ENCODE results near the gene IL1F10. TPM values are rescaled to one million over a fixed set of nuclear protein-coding genes. Genes with fewer than 3 reads are reported as not detected.

IL1F10 gene, protein sequence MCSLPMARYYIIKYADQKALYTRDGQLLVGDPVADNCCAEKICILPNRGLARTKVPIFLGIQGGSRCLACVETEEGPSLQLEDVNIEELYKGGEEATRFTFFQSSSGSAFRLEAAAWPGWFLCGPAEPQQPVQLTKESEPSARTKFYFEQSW
- total RNA-seq (not detected), polyA plus RNA-seq (not detected)

- Histone ChIP-seq H3K36me3 (ENCODE audit: insufficient read depth) (no peaks in the 10 kb centered on the region), H3K4me3 (ENCODE audit: low read depth, low read length) (no peak within 1 kb of the TSS), H3K4me1 (ENCODE audit: insufficient read depth) (no peaks in the 10 kb centered on the region), H3K27ac (ENCODE audit: low read depth) (no peak within 1 kb of the TSS)
- 91% methylated on average over 3 of the region's 3 CpGs for WGBS
- DNase-seq (ENCODE audit: extremely low spot score) = no peak
These were observed at the start of gene IL1F10 for GRCh38 chr2:113067681-113068080. Gene IL1F10 (plus strand): TSS chr2:113067970. CDS start chr2:113072739, 4,769 bp downstream.

- Histone ChIP-seq H3K4me3 (ENCODE audit: low read depth, low read length) (no peak overlapping the region), H3K36me3 (ENCODE audit: insufficient read depth) (no peaks in the 10 kb centered on the region), H3K27ac (ENCODE audit: low read depth) (no peak overlapping the region), H3K4me1 (ENCODE audit: insufficient read depth) (no peaks in the 10 kb centered on the region)
- 80% methylated on average over 3 of the region's 3 CpGs for WGBS
- DNase-seq (ENCODE audit: extremely low spot score) = no peak
These were observed 49.3 kb upstream of the IL1F10 start for GRCh38 chr2:113018509-113018908.

GRCh38 chr2:113021312-113021711, 46.5 kb upstream of the IL1F10 start:
- Histone ChIP-seq H3K27ac (ENCODE audit: low read depth) (no peak overlapping the region), H3K4me1 (ENCODE audit: insufficient read depth) (no peaks in the 10 kb centered on the region), H3K36me3 (ENCODE audit: insufficient read depth) (no peaks in the 10 kb centered on the region), H3K4me3 (ENCODE audit: low read depth, low read length) (no peak overlapping the region)
- WGBS = 61% methylated on average over 4 of the region's 4 CpGs
- DNase-seq (ENCODE audit: extremely low spot score) = no peak

DNA sequence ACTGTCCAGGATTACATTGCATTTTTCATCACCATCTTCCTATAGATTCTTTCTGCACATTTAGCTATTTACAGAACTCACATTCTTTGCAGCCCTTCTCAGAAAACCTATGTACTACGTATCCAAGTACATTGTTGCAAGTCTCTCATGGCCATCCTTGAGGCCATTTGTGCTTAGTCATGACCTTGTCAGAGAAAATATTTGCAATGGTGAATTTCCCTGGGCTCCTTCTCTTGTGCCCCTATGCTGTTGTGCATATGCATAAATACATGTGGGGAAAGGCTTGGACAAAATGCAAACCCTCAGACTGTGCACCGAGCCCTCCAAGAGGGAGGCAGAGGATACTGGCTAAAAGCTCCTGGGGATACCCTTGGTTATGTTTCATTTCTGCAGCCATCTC, 43.0 kb upstream of the IL1F10 start:
- 94% methylated on average over 2 of the region's 2 CpGs for WGBS
- H3K4me1 ChIP-seq (ENCODE audit: insufficient read depth) = no peaks in the 10 kb centered on the region
- DNase-seq (ENCODE audit: extremely low spot score) = no peak
- no peaks in the 10 kb centered on the region for H3K36me3 ChIP-seq (ENCODE audit: insufficient read depth)
- no peak overlapping the region for H3K4me3 ChIP-seq (ENCODE audit: low read depth, low read length)
- no peak overlapping the region for H3K27ac ChIP-seq (ENCODE audit: low read depth)

GRCh38 chr2:113025737-113026136, 42.0 kb upstream of the IL1F10 start:
- no peaks in the 10 kb centered on the region for H3K4me1 ChIP-seq (ENCODE audit: insufficient read depth)
- 58% methylated on average over 2 of the region's 2 CpGs for WGBS

GRCh38 chr2:113027691-113028090, 40.1 kb upstream of the IL1F10 start:
- DNase-seq (ENCODE audit: extremely low spot score) = no peak
- Histone ChIP-seq H3K27ac (ENCODE audit: low read depth) (no peak overlapping the region), H3K4me3 (ENCODE audit: low read depth, low read length) (no peak overlapping the region), H3K36me3 (ENCODE audit: insufficient read depth) (no peaks in the 10 kb centered on the region), H3K4me1 (ENCODE audit: insufficient read depth) (no peaks in the 10 kb centered on the region)
- 68% methylated on average over 2 of the region's 2 CpGs for WGBS

More at GRCh38 chr2:113025737-113026136, 42.0 kb upstream of the IL1F10 start:
- no peak for DNase-seq (ENCODE audit: extremely low spot score)
- Histone ChIP-seq H3K4me3 (ENCODE audit: low read depth, low read length) (no peak overlapping the region), H3K27ac (ENCODE audit: low read depth) (no peak overlapping the region), H3K36me3 (ENCODE audit: insufficient read depth) (no peaks in the 10 kb centered on the region)

- WGBS = 2% methylated on average over 1 of the region's 1 CpG
- no peak for DNase-seq (ENCODE audit: extremely low spot score)
- no peaks in the 10 kb centered on the region for H3K4me1 ChIP-seq (ENCODE audit: insufficient read depth)
- no peaks in the 10 kb centered on the region for H3K36me3 ChIP-seq (ENCODE audit: insufficient read depth)
- no peak overlapping the region for H3K4me3 ChIP-seq (ENCODE audit: low read depth, low read length)
- no peak overlapping the region for H3K27ac ChIP-seq (ENCODE audit: low read depth)
These were observed 39.7 kb upstream of the IL1F10 start for GRCh38 chr2:113028112-113028511.

DNA sequence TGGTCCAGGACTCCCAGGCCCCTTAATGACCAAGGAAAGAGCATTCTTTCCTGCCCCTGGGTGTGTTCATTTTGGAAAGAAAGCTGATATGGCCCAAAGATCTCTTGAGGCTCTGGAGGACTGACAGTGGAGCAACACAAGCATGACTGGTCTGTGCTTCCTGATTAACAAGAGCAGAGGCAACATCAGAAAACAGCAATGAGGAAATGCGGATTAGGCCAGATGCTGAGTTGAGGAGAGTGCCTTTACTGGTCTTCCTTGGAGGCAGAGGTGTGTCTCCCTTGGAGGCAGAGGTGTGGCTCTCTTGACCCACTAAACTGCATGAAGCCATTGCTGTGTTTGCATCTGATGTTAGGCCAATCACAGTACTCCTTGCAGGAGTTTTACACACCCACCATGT, 35.0 kb upstream of the IL1F10 start:
- Histone ChIP-seq H3K27ac (ENCODE audit: low read depth) (no peak overlapping the region), H3K4me3 (ENCODE audit: low read depth, low read length) (no peak overlapping the region), H3K36me3 (ENCODE audit: insufficient read depth) (no peaks in the 10 kb centered on the region), H3K4me1 (ENCODE audit: insufficient read depth) (no peaks in the 10 kb centered on the region)
- WGBS = 81% methylated on average over 1 of the region's 1 CpG
- DNase-seq (ENCODE audit: extremely low spot score) = no peak

GRCh38 chr2:113034016-113034415, 33.8 kb upstream of the IL1F10 start:
- 78% methylated on average over 3 of the region's 3 CpGs for WGBS
- DNase-seq (ENCODE audit: extremely low spot score) = no peak
- Histone ChIP-seq H3K4me1 (ENCODE audit: insufficient read depth) (no peaks in the 10 kb centered on the region), H3K36me3 (ENCODE audit: insufficient read depth) (no peaks in the 10 kb centered on the region), H3K4me3 (ENCODE audit: low read depth, low read length) (no peak overlapping the region), H3K27ac (ENCODE audit: low read depth) (no peak overlapping the region)

DNA sequence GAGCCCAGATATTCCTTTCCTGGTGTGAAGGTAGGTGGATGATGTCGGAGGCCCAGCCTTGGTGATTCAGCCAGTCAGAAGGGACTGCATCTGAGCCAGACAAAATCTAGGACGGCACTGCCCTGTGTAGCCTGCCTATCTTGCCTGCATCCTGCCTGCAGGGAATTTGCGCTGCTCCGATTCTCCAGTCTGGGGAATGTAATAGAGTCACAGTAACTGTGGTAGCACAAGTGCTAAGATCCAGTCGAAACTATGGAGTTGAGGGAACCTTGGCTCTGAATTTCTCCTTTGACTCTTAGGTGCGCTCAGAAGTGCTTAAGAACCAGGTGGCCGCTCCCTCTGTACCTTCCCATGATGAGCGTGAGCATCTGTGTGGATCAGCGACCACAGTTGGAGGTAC, 31.0 kb upstream of the IL1F10 start:
- Histone ChIP-seq H3K4me3 (ENCODE audit: low read depth, low read length) (no peak overlapping the region), H3K36me3 (ENCODE audit: insufficient read depth) (no peaks in the 10 kb centered on the region), H3K27ac (ENCODE audit: low read depth) (no peak overlapping the region), H3K4me1 (ENCODE audit: insufficient read depth) (no peaks in the 10 kb centered on the region)
- WGBS = 89% methylated on average over 9 of the region's 9 CpGs
- DNase-seq (ENCODE audit: extremely low spot score) = no peak

DNA sequence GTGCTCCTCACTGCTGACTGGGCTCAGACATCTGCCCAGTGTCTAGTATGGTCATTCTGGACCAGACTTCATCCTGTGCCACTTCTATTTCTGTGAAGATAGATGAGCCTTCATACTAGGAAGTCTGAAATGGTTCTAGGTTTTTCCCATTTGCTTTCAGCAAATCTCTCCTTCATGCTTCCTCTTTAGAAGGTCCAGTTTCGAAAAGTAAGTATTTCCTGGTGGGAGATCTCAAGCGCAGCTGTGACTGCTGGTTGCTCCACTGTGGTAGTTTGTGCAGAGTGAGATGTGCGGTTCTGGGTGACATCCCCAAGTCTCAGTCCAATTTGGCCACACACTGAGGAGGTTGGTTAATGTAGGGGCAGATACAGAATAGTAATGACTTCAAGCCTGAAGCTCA, 29.5 kb upstream of the IL1F10 start:
- H3K4me1 ChIP-seq (ENCODE audit: insufficient read depth) = no peaks in the 10 kb centered on the region
- H3K27ac ChIP-seq (ENCODE audit: low read depth) = no peak overlapping the region
- H3K36me3 ChIP-seq (ENCODE audit: insufficient read depth) = no peaks in the 10 kb centered on the region
- no peak for DNase-seq (ENCODE audit: extremely low spot score)
- no peak overlapping the region for H3K4me3 ChIP-seq (ENCODE audit: low read depth, low read length)
- 86% methylated on average over 3 of the region's 3 CpGs for WGBS

GRCh38 chr2:113039158-113039557, 28.6 kb upstream of the IL1F10 start:
- Histone ChIP-seq H3K4me3 (ENCODE audit: low read depth, low read length) (no peak overlapping the region), H3K36me3 (ENCODE audit: insufficient read depth) (no peaks in the 10 kb centered on the region), H3K27ac (ENCODE audit: low read depth) (no peak overlapping the region), H3K4me1 (ENCODE audit: insufficient read depth) (no peaks in the 10 kb centered on the region)
- DNase-seq (ENCODE audit: extremely low spot score) = no peak
- 62% methylated on average over 2 of the region's 2 CpGs for WGBS

GRCh38 chr2:113039719-113040118, 28.1 kb upstream of the IL1F10 start:
- H3K4me1 ChIP-seq (ENCODE audit: insufficient read depth) = no peaks in the 10 kb centered on the region
- H3K27ac ChIP-seq (ENCODE audit: low read depth) = no peak overlapping the region
- DNase-seq (ENCODE audit: extremely low spot score) = no peak
- no peak overlapping the region for H3K4me3 ChIP-seq (ENCODE audit: low read depth, low read length)
- H3K36me3 ChIP-seq (ENCODE audit: insufficient read depth) = no peaks in the 10 kb centered on the region
- WGBS = 52% methylated on average over 5 of the region's 5 CpGs

- Histone ChIP-seq H3K27ac (ENCODE audit: low read depth) (no peak overlapping the region), H3K36me3 (ENCODE audit: insufficient read depth) (no peaks in the 10 kb centered on the region), H3K4me3 (ENCODE audit: low read depth, low read length) (no peak overlapping the region), H3K4me1 (ENCODE audit: insufficient read depth) (no peaks in the 10 kb centered on the region)
- no peak for DNase-seq (ENCODE audit: extremely low spot score)
- WGBS = 57% methylated on average over 5 of the region's 5 CpGs
These were observed 25.9 kb upstream of the IL1F10 start for GRCh38 chr2:113041871-113042270.

- Histone ChIP-seq H3K4me3 (ENCODE audit: low read depth, low read length) (no peak overlapping the region), H3K4me1 (ENCODE audit: insufficient read depth) (no peaks in the 10 kb centered on the region), H3K36me3 (ENCODE audit: insufficient read depth) (no peaks in the 10 kb centered on the region), H3K27ac (ENCODE audit: low read depth) (no peak overlapping the region)
- no peak for DNase-seq (ENCODE audit: extremely low spot score)
- 77% methylated on average over 5 of the region's 5 CpGs for WGBS
These were observed 21.3 kb upstream of the IL1F10 start for GRCh38 chr2:113046465-113046864.

Measured in urinary bladder (tissue), 4 donors.